GM21423 (cell line): Measurements from ENCODE around the gene PRRG2.
A peak's percentile ranks its signal among the peaks of the same experiment; 100 is the strongest.

Source experiments
- ATAC-seq: cut with Tn5 transposase; IDR thresholded peaks from one replicate; pipeline ENCODE4 v1.9.1; 2021; ENCODE audit warnings: mild to moderate bottlenecking, moderate library complexity; ENCODE audit not compliant: unreplicated experiment

PRRG2 gene

DNA sequence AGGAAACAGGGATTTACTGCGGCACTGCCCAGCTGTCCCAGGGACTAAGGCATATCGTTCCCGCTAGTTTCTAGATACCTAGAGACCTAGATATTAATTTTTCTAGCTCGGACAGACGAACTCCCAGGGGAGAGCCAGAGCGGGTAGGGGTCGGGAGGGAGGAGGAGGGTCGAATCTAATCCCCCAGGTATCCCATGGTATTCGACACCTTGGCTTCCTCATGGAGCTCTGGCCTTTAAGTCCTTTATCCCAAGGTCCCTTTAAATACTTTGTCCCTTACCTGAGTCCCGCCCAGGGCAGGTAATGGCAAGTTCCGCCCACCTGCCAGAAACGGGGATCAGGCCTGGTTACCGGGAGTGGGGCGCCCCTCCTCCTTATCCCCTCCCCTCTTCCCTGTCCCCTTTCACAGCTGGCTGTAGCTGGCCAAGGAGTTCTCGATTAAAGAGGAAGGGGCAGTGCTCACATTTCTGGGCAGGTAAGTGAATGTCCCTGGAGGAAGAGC, at the start of gene PRRG2:
PRRG2 (plus strand) TSS at position 310 of the 502 bp plus-strand sequence. CDS start 1,904 bp downstream, outside the sequence.
- no peak for ATAC-seq

- peak; percentile 57 for ATAC-seq
These were observed 47.3 kb upstream of the PRRG2 start for GRCh38 chr19:49533551-49534488.

DNA sequence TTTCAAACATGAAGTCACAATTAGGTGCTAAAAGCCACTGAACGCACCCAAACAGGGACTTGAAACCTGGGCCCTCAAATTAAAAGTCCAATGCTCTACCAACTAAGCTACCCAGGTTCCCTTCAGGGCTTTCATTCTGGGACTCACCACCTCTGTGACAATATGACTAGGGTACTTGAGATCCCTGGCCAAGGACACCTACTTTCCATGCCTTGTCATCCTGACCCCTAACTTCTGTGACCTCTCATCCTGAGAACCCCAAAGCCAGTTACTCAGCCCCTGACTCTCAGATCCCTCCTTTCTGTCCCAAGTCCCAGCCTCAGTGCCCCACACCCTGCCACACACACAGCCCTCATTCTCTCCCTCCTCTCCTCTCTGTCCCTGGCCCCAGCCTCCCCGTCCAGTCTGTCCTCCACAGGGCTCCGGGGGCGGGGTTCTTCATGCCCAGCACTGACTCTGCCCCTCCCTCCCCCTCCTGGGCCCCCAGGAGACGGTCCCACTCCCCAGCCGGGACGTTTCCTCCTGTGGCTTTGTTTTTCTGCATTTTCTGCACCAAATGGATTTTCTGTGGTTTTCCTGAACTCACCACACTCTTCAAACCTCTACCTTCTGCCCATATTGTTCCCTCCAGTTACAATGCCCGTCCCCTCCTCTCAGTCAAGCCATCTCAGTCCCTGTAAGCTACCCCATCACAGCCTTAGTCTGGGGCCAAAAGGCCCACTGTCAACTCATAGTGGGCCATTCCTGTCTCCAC, 46.3 kb upstream of the PRRG2 start:
- no peak for ATAC-seq

- ATAC-seq: no peak
These were observed 44.1 kb upstream of the PRRG2 start for GRCh38 chr19:49536921-49537462.

- ATAC-seq: no peak
These were observed 42.5 kb upstream of the PRRG2 start for GRCh38 chr19:49538643-49539042.

- ATAC-seq: no peak
These were observed 41.7 kb upstream of the PRRG2 start for GRCh38 chr19:49539192-49539952.

GRCh38 chr19:49541914-49542313, 39.2 kb upstream of the PRRG2 start:
- ATAC-seq: no peak

- ATAC-seq: no peak
These were observed 38.7 kb upstream of the PRRG2 start for GRCh38 chr19:49542446-49542845.

DNA sequence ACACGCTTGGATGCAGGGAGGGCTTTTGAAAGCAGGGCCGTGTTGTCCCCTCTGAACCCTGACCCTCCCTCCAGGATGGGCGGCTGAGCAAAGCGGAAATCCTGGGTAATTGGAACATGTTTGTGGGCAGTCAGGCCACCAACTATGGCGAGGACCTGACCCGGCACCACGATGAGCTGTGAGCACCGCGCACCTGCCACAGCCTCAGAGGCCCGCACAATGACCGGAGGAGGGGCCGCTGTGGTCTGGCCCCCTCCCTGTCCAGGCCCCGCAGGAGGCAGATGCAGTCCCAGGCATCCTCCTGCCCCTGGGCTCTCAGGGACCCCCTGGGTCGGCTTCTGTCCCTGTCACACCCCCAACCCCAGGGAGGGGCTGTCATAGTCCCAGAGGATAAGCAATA, 38.1 kb upstream of the PRRG2 start:
- ATAC-seq: no peak

DNA sequence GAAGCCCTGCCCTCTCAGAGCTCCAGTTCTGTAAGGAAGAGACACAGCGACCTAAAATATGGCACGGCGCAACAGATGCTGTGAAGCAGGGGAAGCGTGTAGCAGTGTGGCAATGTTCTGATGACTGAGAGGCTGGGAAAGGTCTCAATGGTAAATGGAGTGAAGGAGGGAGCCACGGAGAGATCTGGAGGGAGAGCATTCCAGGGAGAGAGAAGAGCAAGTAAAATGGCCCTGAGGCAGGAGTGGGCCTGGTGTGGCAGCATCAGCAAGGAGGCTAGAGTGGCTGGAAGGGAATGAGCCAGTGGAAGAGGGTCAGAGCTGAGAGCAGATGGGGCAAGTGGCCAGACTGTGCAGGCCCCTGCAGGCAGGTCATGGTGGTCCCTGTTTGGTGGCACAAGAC, 37.0 kb upstream of the PRRG2 start:
- ATAC-seq: no peak

- no peak for ATAC-seq
These were observed 34.1 kb upstream of the PRRG2 start for GRCh38 chr19:49546825-49547565.

DNA sequence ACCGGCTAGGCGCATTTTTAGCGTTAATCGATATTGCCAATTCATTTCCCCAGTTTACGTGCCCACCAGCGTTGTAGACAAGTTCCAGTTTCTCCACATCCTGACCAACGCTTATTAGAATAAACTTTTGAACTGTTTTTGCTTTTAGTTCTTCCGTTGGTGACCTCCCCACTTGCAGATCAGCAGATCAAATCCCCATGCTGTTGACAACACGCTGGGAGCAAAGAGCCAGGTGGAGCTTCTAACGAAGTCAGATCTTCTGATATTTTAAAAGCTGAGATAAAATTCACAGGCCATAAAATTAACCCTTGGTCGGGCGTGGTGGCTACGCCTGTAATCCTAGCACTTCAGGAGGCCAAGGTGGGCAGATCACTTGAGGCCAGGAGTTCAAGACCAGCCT, 32.1 kb upstream of the PRRG2 start:
- no peak for ATAC-seq

- no peak for ATAC-seq
These were observed 29.6 kb upstream of the PRRG2 start for GRCh38 chr19:49551531-49551930.

DNA sequence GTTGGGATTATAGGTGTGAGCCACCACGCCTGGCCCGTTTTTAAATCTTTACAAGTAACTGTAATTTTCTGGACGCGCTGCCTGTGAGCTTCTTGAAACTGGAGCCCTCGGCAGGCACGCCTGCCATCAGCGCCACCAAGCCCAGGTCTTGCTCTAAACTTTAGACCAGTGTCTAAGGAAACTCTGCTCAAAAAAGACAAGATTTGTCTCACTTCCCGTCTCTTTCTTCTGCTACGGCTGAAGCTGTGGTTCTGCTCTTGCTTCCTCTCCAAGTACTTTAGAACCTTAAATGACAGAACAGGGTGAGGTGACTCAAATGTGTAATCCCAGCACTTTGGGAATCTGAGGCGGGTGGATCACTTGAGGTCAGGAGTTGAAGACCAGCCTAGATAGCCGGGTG, 28.4 kb upstream of the PRRG2 start:
- ATAC-seq: no peak

DNA sequence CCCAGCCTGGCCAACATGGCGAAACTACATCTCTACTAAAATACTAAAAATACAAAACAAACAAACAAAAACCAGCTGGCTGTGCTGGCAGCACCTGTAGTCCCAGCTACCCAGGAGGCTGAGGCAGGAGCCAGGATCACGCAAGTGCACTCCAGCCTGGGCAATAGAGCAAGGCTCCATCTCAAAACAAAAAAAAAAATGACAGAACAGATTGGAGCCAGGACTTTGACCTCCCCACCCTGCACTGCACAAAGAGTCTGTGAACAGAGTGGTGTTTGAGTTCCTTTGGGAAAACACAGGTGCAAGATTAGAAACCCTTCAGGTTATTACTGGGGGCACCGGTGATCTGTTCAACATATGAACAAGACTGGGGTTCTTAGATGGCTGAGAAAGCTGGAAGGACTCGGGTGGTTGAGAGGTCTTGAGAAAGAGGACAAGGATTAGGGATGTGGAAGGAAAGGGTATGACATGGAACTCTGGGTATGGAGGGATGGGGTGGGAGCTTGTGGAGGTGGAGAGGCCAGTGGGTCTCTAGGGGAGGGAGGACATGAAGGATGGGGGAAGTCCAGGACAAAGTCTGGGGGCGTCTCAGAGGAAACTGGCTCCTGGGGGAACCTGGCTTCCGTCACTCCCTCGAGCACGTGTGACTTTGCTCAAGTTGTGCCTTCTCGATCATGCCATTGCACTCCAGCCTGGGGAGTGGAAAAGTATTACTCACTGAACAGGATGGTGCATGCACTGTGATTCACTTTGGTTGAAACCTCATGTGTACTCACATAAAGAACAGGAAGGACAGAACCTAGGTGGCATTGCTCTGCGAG, 27.5 kb upstream of the PRRG2 start:
- ATAC-seq: no peak

DNA sequence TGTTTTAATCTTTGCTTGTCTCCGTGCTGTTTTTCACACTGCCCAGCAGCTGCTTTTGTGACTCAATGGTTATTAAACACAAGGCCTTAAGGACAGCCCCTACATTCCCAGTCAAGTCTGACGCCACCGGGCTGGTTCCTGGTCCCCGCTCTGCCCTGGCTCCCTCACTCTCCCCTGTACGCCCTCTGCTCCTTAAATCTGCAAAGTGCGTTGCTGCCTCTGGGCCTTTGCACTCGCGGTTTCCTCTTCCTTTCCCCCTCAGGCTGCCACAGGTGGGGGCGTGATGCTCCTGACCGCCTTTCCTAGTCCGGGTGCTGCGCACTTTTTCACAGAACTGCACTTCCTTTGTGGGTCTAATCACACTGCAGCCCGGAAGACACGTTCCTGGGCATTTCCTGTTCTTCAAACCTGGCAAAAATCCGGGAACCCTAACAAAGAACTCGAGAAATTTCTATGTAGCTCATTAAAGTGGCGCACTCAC, 26.4 kb upstream of the PRRG2 start:
- no peak for ATAC-seq

GRCh38 chr19:49555600-49556411, 25.3 kb upstream of the PRRG2 start:
- ATAC-seq: no peak
